Measurements from ENCODE around the gene TRABD2B.

DNA sequence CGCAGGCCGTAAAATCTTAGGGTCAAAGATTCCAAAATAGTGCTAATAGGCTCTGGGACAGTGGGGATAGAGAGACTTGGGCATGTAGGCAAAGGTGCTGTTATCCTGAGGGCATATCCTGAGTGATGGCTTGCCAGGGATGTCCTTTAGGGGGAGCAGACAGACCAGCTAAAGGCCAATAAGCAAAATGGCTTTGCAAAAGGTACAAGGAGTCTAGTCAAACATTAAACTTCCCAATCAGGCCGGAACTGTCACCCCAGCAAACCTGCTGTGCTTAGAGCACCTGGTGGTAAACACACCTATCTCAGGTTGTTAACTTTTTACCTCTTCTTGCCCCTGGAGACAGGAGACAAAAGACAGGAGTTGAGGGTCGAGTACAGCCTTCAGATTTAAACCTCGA is 49.1 kb downstream of the TRABD2B start:
- TF ChIP-seq, protein P1, sequence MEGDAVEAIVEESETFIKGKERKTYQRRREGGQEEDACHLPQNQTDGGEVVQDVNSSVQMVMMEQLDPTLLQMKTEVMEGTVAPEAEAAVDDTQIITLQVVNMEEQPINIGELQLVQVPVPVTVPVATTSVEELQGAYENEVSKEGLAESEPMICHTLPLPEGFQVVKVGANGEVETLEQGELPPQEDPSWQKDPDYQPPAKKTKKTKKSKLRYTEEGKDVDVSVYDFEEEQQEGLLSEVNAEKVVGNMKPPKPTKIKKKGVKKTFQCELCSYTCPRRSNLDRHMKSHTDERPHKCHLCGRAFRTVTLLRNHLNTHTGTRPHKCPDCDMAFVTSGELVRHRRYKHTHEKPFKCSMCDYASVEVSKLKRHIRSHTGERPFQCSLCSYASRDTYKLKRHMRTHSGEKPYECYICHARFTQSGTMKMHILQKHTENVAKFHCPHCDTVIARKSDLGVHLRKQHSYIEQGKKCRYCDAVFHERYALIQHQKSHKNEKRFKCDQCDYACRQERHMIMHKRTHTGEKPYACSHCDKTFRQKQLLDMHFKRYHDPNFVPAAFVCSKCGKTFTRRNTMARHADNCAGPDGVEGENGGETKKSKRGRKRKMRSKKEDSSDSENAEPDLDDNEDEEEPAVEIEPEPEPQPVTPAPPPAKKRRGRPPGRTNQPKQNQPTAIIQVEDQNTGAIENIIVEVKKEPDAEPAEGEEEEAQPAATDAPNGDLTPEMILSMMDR (IDR thresholded peaks at IDR 0.05; ENCODE audit: borderline replicate concordance, extremely low read depth, low read length, poor library complexity, severe bottlenecking): peak; percentile 16
- TF ChIP-seq EZH2 (IDR thresholded peaks at IDR 0.05; ENCODE audit: borderline replicate concordance, low read depth, low read length, severe bottlenecking): no peak

All from DND-41 (cell line).